ENCODE measurements around the gene PIK3R2. TPM values are rescaled to one million over a fixed set of nuclear protein-coding genes. Genes with fewer than 3 reads are reported as not detected.

PIK3R2 gene
- total and polyA plus RNA-seq, 2 experiments from 2014 or later = 8.5 to 66.6 TPM

- Histone ChIP-seq H3F3A (replicated peaks; ENCODE audit: low read depth) (no peaks in the 10 kb centered on the region), H3K79me2 (replicated peaks; ENCODE audit: insufficient read depth) (no peaks in the 10 kb centered on the region), H3K36me3 (ENCODE audit: insufficient read depth) (peaks cover 6% of the 10 kb centered on the region), H2AFZ (no peak overlapping the region), H3K4me3 (no peak overlapping the region), H3K4me1 (ENCODE audit: insufficient read depth) (no peaks in the 10 kb centered on the region), H3K27ac (ENCODE audit: low read depth) (no peak overlapping the region), H4K20me1 (replicated peaks; ENCODE audit: insufficient read depth) (no peaks in the 10 kb centered on the region), H3K9me2 (ENCODE audit: insufficient read depth) (no peaks in the 10 kb centered on the region), H3K4me2 (no peak overlapping the region), H3K27me3 (ENCODE audit: insufficient read depth) (no peaks in the 10 kb centered on the region)
- Mint-ChIP-seq H3K4me1 (no peaks in the 10 kb centered on the region), H3K4me3 (no peak overlapping the region), H3K27me3 (ENCODE audit: insufficient read depth, low read depth, poor library complexity) (no peaks in the 10 kb centered on the region), H3K27ac (no peak overlapping the region), H3K36me3 (ENCODE audit: low read depth) (peaks cover 35% of the 10 kb centered on the region), H3K9me3 (no peaks in the 10 kb centered on the region; the same call in 2 of the 3 replicates)
- TF ChIP-seq ZNF331 (CRISPR knock-in tag; IDR thresholded peaks at IDR 0.05; ENCODE audit: low read depth) (no peak), CREB1 (CRISPR knock-in tag; IDR thresholded peaks at IDR 0.05; ENCODE audit: low read depth) (no peak), POLR2AphosphoS5 (IDR thresholded peaks at IDR 0.05; ENCODE audit: low read depth) (no peak), ETS1 (IDR thresholded peaks at IDR 0.05) (no peak), CTCF (conservative IDR thresholded peaks at IDR 0.05; ENCODE audit: low read depth in 2 of 2) (no peak)
- DNase-seq (ENCODE audit: low spot score) = no peak
- ATAC-seq = no peak
Measured at GRCh38 chr19:18144361-18144760, 8.6 kb upstream of the PIK3R2 start.

- no peaks in the 10 kb centered on the region for H3K4me1 Mint-ChIP-seq
Measured at GRCh38 chr19:18144906-18145305, 8.1 kb upstream of the PIK3R2 start.

More at GRCh38 chr19:18144906-18145305, 8.1 kb upstream of the PIK3R2 start:
- no peaks in the 10 kb centered on the region for H4K20me1 ChIP-seq (replicated peaks; ENCODE audit: insufficient read depth)
- Mint-ChIP-seq H3K9me3 (no peaks in the 10 kb centered on the region; the same call in 2 of the 3 replicates), H3K4me3 (no peak overlapping the region), H3K36me3 (ENCODE audit: low read depth) (peaks cover 35% of the 10 kb centered on the region), H3K27me3 (ENCODE audit: insufficient read depth, low read depth, poor library complexity) (peaks cover 2% of the 10 kb centered on the region), H3K27ac (no peak overlapping the region)
- peaks cover 6% of the 10 kb centered on the region for H3K36me3 ChIP-seq (ENCODE audit: insufficient read depth)
- no peaks in the 10 kb centered on the region for H3K4me1 ChIP-seq (ENCODE audit: insufficient read depth)
- no peaks in the 10 kb centered on the region for H3K9me2 ChIP-seq (ENCODE audit: insufficient read depth)
- no peak overlapping the region for H3K4me2 ChIP-seq
- no peak overlapping the region for H2AFZ ChIP-seq
- H3K27me3 ChIP-seq (ENCODE audit: insufficient read depth) = no peaks in the 10 kb centered on the region
- TF ChIP-seq ETS1 (IDR thresholded peaks at IDR 0.05) = no peak
- no peak for TF ChIP-seq JUNB (IDR thresholded peaks at IDR 0.05; ENCODE audit: unreplicated experiment)
- TF ChIP-seq ZNF114 (CRISPR knock-in tag; IDR thresholded peaks at IDR 0.05) = no peak
- no peak for TF ChIP-seq EZH2phosphoT487 (IDR thresholded peaks at IDR 0.05; ENCODE audit: unreplicated experiment)
- no peak for TF ChIP-seq ZNF331 (CRISPR knock-in tag; IDR thresholded peaks at IDR 0.05; ENCODE audit: low read depth)
- TF ChIP-seq CTCF (conservative IDR thresholded peaks at IDR 0.05; ENCODE audit: low read depth in 2 of 2) = no peak
- no peak for TF ChIP-seq NANOG (IDR thresholded peaks at IDR 0.05; ENCODE audit: borderline replicate concordance)
- TF ChIP-seq STAT1 (IDR thresholded peaks at IDR 0.05; ENCODE audit: unreplicated experiment) = no peak
- TF ChIP-seq REST (IDR thresholded peaks at IDR 0.05; ENCODE audit: unreplicated experiment) = no peak
- no peak for TF ChIP-seq POLR2AphosphoS5 (IDR thresholded peaks at IDR 0.05; ENCODE audit: low read depth)
- H3K27ac ChIP-seq (ENCODE audit: low read depth) = no peak overlapping the region
- ATAC-seq (no peak), DNase-seq (ENCODE audit: low spot score) (no peak)
- H3K79me2 ChIP-seq (replicated peaks; ENCODE audit: insufficient read depth) = no peaks in the 10 kb centered on the region
- H3K4me3 ChIP-seq = no peak overlapping the region
- no peaks in the 10 kb centered on the region for H3F3A ChIP-seq (replicated peaks; ENCODE audit: low read depth)

Data from GM23338 (cell line).